Measurements from ENCODE around the gene RUSC1. TPM values are rescaled to one million over a fixed set of nuclear protein-coding genes. Genes with fewer than 3 reads are reported as not detected.

RUSC1 gene
- total RNA-seq, 1 donor from 2014 or later, result 27.6 TPM

- Histone ChIP-seq H3K27ac (peak overlapping the region; percentile 3), H3K4me1 (peaks cover 9% of the 10 kb centered on the region), H3K4me3 (no peak overlapping the region), H3K27me3 (ENCODE audit: low read depth) (no peaks in the 10 kb centered on the region), H3K36me3 (peaks cover 68% of the 10 kb centered on the region), H3K9me3 (no peaks in the 10 kb centered on the region)
- no peak for DNase-seq
- ATAC-seq, result peak; percentile 56 to 62
- intact Hi-C loops (cut with DNase I), result no loop called here
- no peak for TF ChIP-seq CTCF (IDR thresholded peaks at IDR 0.05)
Observed at GRCh38 chr1:155379631-155380090, 59.0 kb downstream of the RUSC1 start.

Small RNAs within 50 kb of the gene (microRNA-seq; reads per million reads assigned to microRNA genes)
- gene MIR555 (ENCODE audit: borderline number of aligned reads), result not detected

Other genes starting within 250 kb of the RUSC1 start
- gene EFNA3, start 242.1 kb upstream of the RUSC1 start, total RNA-seq, result 1.0 TPM
- gene EFNA1, start 193.0 kb upstream of the RUSC1 start, total RNA-seq, result 144 TPM
- gene SLC50A1, start 185.0 kb upstream of the RUSC1 start, total RNA-seq, result 42.6 TPM
- 62.3 TPM for gene DPM3, start 180.4 kb upstream of the RUSC1 start, total RNA-seq
- 173 TPM for gene KRTCAP2, start 147.6 kb upstream of the RUSC1 start, total RNA-seq
- gene TRIM46, start 147.0 kb upstream of the RUSC1 start, total RNA-seq, result 0.35 TPM
- gene THBS3, start 113.0 kb upstream of the RUSC1 start, total RNA-seq, result 24.4 TPM
- 27.9 TPM for gene MTX1, start 112.2 kb upstream of the RUSC1 start, total RNA-seq
- gene ENTREP3, start 65.4 kb upstream of the RUSC1 start, total RNA-seq, result 22.9 TPM
- 70.2 TPM for gene SCAMP3, start 58.5 kb upstream of the RUSC1 start, total RNA-seq
- gene CLK2, start 47.4 kb upstream of the RUSC1 start, total RNA-seq, result 51.1 TPM
- gene HCN3, start 43.4 kb upstream of the RUSC1 start, total RNA-seq, result 4.2 TPM
- gene PKLR, start 19.5 kb upstream of the RUSC1 start, total RNA-seq, result not detected
- 184 TPM for gene FDPS, start 12.0 kb upstream of the RUSC1 start, total RNA-seq
- 59.8 TPM for gene ASH1L, start 241.9 kb downstream of the RUSC1 start, total RNA-seq

Data from lower lobe of right lung (tissue), 2 donors.